Omental fat pad (tissue), 4 donors: Measurements from ENCODE around the gene SH2D6. TPM values are rescaled to one million over a fixed set of nuclear protein-coding genes. Genes with fewer than 3 reads are reported as not detected.

Experiments
- ATAC-seq: fragments of 150-250 bp; one replicate; pipeline ENCODE4 v1.9.1; 2016; ENCODE audit warnings: mild to moderate bottlenecking, moderate library complexity; ENCODE audit not compliant: low FRiP score
- DNase-seq: peaks from one replicate; pipeline ENCODE4 v3.0.0-alpha.2; 2019; ENCODE audit warnings: low spot score
- total RNA-seq, 4 donors: library from RNA; depleted of rRNA; stranded (reverse); fragments of >200 nt; gene quantifications; one replicate each; pipeline ENCODE4 v1.1.0, GENCODE V29; 2016
- TF ChIP-seq, protein P1 (sequence below), 3 donors: fragments of 450-650 bp; IDR thresholded peaks; one replicate each; pipeline ENCODE4 v1.5.1; 2016 to 2017; ENCODE audit warnings: antibody characterized with exemption in 3 of 3, mild to moderate bottlenecking in 3 of 3, moderate library complexity in 2 of 3

The SH2D6 gene
- total RNA-seq, 4 donors from 2014 or later = not detected

DNA sequence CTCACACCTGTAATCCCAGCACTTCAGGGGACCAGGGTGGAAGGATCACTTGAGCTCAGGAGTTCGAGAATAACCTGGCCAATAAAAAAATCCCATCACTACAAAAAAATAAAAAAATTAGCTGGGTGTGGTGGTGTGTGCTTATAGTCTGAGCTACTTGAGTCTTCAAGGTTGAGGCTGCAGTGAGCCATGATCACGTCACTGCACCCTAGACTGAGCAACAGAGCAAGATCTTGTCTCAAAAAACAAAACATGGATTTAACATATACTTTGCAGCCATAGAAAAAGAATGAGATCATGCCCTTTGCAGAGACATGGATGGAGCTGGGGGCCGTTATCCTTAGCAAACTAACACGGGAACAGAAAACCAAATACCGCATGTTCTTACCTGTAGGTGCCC is 22.2 kb downstream of the SH2D6 start:
- DNase-seq (no peak), ATAC-seq (no peak)
- TF ChIP-seq, protein P1, sequence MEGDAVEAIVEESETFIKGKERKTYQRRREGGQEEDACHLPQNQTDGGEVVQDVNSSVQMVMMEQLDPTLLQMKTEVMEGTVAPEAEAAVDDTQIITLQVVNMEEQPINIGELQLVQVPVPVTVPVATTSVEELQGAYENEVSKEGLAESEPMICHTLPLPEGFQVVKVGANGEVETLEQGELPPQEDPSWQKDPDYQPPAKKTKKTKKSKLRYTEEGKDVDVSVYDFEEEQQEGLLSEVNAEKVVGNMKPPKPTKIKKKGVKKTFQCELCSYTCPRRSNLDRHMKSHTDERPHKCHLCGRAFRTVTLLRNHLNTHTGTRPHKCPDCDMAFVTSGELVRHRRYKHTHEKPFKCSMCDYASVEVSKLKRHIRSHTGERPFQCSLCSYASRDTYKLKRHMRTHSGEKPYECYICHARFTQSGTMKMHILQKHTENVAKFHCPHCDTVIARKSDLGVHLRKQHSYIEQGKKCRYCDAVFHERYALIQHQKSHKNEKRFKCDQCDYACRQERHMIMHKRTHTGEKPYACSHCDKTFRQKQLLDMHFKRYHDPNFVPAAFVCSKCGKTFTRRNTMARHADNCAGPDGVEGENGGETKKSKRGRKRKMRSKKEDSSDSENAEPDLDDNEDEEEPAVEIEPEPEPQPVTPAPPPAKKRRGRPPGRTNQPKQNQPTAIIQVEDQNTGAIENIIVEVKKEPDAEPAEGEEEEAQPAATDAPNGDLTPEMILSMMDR (IDR thresholded peaks at IDR 0.05) = no peak

DNA sequence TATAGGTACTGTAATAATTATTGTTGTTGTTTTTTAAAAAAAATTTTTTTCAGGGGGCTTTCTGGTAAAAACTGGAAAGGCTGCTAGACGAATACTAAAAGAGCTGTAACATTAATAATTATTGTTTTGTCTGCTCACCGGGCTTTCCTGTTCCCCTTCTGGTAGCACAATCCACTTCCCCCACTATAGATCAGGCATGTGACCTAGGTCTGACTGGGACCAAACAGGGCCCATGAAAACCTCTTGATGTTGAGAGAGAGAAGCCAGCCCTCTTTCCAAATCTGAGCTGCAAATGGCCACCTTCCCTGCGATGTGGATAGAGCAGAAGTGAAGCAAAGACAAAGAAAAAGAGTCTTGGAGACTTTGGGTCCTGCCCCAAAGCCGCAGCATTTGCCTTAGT is 23.4 kb downstream of the SH2D6 start:
- TF ChIP-seq, protein P1 (IDR thresholded peaks at IDR 0.05) = no peak
- ATAC-seq (no peak), DNase-seq (no peak)

DNA sequence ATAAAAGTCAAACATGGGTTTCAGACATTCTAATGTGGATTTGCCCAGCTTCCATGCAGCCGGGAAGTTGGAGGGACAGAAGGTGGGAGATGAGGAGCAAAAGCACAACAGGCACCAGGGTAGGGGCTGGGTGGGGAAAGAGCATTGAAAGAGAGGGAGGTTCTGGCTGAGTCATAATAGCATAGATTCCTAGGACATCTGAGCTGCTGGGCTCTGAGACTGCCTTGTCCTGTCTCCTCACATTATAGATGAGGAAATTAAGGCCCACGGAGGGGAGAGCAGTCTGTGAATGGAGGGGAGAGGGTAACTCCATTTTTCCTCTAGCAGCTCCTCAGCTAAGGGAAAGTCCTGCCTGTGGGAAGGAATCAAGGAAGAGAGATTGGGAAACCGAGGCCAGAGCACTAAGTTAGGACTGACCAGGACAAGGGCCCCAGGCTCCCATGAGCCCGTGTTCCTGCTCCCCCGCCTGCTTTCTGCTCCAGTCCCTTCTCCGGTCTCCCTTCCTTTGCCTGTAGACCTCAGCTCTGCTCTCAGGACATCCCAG is 26.2 kb downstream of the SH2D6 start:
- ATAC-seq = no peak
- no peak for DNase-seq
- TF ChIP-seq, protein P1 (IDR thresholded peaks at IDR 0.05) = no peak

DNA sequence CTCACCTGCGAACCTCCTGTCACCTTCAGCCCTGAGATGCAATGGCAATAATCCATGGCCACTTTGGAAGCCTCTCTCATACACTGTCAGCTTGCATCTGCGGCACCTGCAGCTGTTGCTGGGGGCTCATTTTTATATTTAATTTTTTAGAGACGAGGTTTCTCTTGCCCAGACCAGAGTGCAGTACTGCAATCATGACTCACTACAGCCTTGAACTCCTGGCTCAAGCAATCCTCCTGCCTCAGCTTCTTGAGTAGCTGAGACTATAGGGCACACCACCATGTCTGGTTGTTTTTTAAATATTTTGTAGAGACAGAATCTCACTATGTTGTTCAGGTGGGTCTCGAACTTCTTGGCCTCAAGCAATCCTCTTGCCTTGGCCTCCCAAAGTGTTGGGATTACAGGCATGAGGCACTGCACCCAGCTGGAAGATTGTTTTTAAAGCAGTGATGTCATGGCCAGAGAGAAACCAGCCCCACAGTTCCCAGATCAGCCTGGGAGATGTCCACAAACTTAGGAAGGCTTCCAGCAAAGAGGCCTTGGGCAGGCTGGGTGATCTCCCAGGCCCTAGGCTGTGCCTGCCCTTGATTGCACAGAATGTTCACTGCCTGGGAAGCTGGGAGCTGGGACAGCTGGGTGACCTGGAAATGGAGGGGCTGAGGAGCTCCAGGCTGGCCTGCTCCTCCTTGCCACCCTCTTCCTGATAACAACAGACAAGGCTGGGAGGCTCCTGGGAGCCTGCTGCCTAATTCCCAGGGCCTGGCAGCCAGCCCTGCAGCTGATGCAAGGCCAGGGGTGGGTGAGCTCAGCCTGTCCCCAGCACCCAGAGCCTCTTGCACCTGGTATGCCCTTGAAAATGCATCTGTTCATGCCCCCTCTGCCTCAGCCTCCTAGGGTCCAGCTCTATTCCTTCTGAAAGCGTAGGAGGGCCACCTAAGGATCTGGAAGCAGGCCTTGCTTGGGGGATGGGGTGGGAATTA is 27.1 kb downstream of the SH2D6 start:
- peak; percentile 62 for ATAC-seq
- no peak for DNase-seq
- TF ChIP-seq, protein P1 (IDR thresholded peaks at IDR 0.05) = no peak

DNA sequence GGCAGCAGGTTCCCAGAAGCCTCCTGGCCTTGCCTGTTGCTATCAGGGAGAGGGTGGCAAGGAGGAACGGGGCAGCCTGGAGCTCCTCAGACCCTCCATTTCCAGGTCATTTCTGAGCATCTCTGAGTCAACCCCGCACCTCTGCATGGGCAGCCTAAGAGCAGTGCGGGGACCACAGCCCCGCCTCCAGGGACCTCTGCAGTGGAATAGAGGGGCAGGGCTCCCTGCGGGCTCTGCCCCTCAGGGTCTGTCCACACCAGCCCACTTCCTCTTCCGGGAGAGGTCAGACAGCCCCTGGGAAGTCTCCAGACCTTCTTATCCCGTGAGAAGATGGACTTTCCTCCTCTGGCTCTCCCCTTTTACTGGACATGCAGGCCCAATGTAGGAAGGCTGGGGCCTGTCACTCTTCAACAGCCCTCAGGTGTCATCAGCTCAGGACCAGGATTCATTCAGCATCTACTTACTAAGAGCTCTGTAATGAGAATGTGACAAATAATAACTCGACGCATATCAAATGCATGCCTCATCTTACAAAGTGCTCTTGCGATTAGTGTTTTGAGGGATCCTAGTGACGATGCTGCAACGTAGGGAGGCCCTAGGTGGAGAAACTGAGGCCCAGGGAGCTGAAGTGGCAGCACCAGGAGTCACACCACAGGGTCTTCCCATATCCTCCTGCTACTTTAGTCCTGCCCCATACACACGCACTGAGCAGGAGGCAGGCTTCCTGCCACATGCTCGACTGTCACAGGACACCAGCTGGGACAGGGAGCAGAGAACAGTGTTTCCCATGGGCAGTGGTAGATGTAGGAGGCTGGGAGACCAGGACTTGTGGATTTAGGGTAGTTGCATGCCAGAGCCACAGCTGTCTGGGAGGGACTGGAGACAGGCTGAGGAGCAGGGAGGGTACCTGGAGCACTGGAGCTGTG is 28.0 kb downstream of the SH2D6 start:
- ATAC-seq (no peak), DNase-seq (no peak)
- TF ChIP-seq, protein P1 (IDR thresholded peaks at IDR 0.05) = no peak

DNA sequence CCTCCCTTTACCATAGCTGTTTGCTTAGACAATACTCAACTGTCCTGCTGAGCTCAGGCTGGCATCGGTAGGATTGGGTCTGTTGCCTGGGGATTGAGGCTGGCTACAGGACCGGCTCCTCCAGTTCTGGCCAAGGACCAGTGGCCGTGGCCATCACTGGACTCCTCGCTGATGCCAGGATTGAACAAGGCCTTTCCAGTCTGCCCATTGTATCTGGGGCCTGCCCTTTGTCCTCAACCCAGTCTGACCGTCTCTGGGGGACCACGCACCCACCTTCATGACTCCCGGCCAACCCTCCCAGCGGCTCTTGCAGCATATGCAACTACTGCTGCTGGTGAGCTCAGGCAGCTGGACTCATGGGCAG is 28.7 kb downstream of the SH2D6 start:
- TF ChIP-seq, protein P1 (IDR thresholded peaks at IDR 0.05) = no peak
- ATAC-seq (no peak), DNase-seq (no peak)
